Keratinocyte (primary cell): ENCODE data around the gene AZIN2.

Source experiments
- CTCF ChIP-seq, 3 experiments: IDR thresholded peaks in 1 of 3; conservative IDR thresholded peaks in 1 of 3; optimal IDR thresholded peaks in 1 of 3; 2 replicates in 2 of 3; 3 replicates in 1 of 3; pipeline versions ENCODE3 to v1.5.1; 2011; ENCODE audit warnings: low read length in 3 of 3, mild to moderate bottlenecking in 3 of 3, moderate library complexity in 2 of 3, control low read depth in 1 of 3, inconsistent platforms in 1 of 3; ENCODE audit not compliant: insufficient read depth in 2 of 3; ENCODE audit errors: extremely low read depth in 1 of 3
- EZH2 ChIP-seq: IDR thresholded peaks from one replicate; pipeline ENCODE4 v1.6.1; 2012; ENCODE audit warnings: inconsistent platforms, mild to moderate bottlenecking, low read length, moderate library complexity

- TF ChIP-seq CTCF (optimal IDR thresholded peaks at IDR 0.05 in 1 of 3, IDR thresholded peaks at IDR 0.05 in 1 of 3, conservative IDR thresholded peaks at IDR 0.05 in 1 of 3; ENCODE audit: extremely low read depth in 1 of 3, insufficient read depth in 2 of 3, low read length in 3 of 3) = no peak
- no peak for TF ChIP-seq EZH2
Measured at GRCh38 chr1:33148615-33149014, 67.7 kb downstream of the AZIN2 start.
